GM19463 (cell line): ENCODE results near the gene ZNF215.
"Not testable (repeated sequence)": the region's sequence is repeated elsewhere in the genome, so short reads cannot be mapped to it uniquely, and the experiment has no call there.

Source experiments
- ATAC-seq: cut with Tn5 transposase; IDR thresholded peaks from one replicate; pipeline ENCODE4 v1.9.1; 2021; ENCODE audit warnings: mild to moderate bottlenecking, moderate library complexity; ENCODE audit not compliant: unreplicated experiment

Gene ZNF215

GRCh38 chr11:6932145-6932544 is 5.9 kb downstream of the ZNF215 start:
- no peak for ATAC-seq

GRCh38 chr11:6941970-6942369 is 15.7 kb downstream of the ZNF215 start:
- ATAC-seq: no peak

- no peak for ATAC-seq
These were observed 16.9 kb downstream of the ZNF215 start for GRCh38 chr11:6943131-6943530.

GRCh38 chr11:6954248-6954647 is 28.0 kb downstream of the ZNF215 start:
- ATAC-seq: not testable (repeated sequence)

GRCh38 chr11:6962141-6962540 is 35.9 kb downstream of the ZNF215 start:
- ATAC-seq: no peak

GRCh38 chr11:6962673-6963072 is 36.4 kb downstream of the ZNF215 start:
- ATAC-seq: no peak

- no peak for ATAC-seq
These were observed 42.6 kb downstream of the ZNF215 start for GRCh38 chr11:6968816-6969215.

GRCh38 chr11:6969854-6970253 is 43.6 kb downstream of the ZNF215 start:
- ATAC-seq: not testable (repeated sequence)

GRCh38 chr11:6979365-6979764 is 53.1 kb downstream of the ZNF215 start:
- no peak for ATAC-seq

- no peak for ATAC-seq
These were observed 60.3 kb downstream of the ZNF215 start for GRCh38 chr11:6986487-6986886.

- ATAC-seq: no peak
These were observed 62.3 kb downstream of the ZNF215 start for GRCh38 chr11:6988506-6988905.

- no peak for ATAC-seq
These were observed 65.0 kb downstream of the ZNF215 start for GRCh38 chr11:6991227-6991626.

- no peak for ATAC-seq
These were observed 65.8 kb downstream of the ZNF215 start for GRCh38 chr11:6992026-6992425.

GRCh38 chr11:6992457-6993417 is 66.5 kb downstream of the ZNF215 start:
- ATAC-seq: no peak

GRCh38 chr11:6995703-6996102 is 69.5 kb downstream of the ZNF215 start:
- ATAC-seq: no peak

- peak; percentile 68 for ATAC-seq
These were observed 78.3 kb downstream of the ZNF215 start for GRCh38 chr11:7004482-7004881.
